GM12878 (cell line): Measurements from ENCODE around the gene MPHOSPH8. TPM values are rescaled to one million over a fixed set of nuclear protein-coding genes. Genes with fewer than 3 reads are reported as not detected.

ENCODE experiments used
- ATAC-seq: fragments of 200-7000 bp; cut with Tn5 transposase; 3 replicates; pipeline ENCODE4 v1.9.1; 2020; ENCODE audit warnings: mild to moderate bottlenecking, moderate library complexity
- BruUV-seq: library from RNA; stranded (reverse); fragments of 400-500 nt; replicated peaks from 2 replicates; lab custom pipeline; 2021; lab: Mats Ljungman, UMichigan
- CTCF ChIA-PET: fragments of 300-600 bp; sonication (Branson Sonifier 250); formaldehyde crosslinking; extraction: SDS; loops from one replicate; lab custom pipeline; 2021; ENCODE audit warnings: inconsistent platforms; lab: Yijun Ruan, JAX
- POLR2A ChIA-PET: fragments of 350-600 bp; formaldehyde crosslinking; extraction: SDS; loops from one replicate; lab custom pipeline; 2021; ENCODE audit warnings: inconsistent platforms; lab: Charles Lee
- RAD21 ChIA-PET: fragments of 300-600 bp; sonication (Branson Sonifier 250); formaldehyde crosslinking; loops from one replicate; lab custom pipeline; 2023; ENCODE audit warnings: antibody characterized with exemption; ENCODE audit not compliant: unreplicated experiment; lab: Charles Lee
- SMC1A ChIA-PET: fragments of 300-600 bp; sonication (Branson Sonifier 250); formaldehyde crosslinking; loops from one replicate; lab custom pipeline; 2023; ENCODE audit not compliant: unreplicated experiment, uncharacterized antibody; lab: Charles Lee
- DNase-seq: peaks from one replicate; pipeline ENCODE4 v3.0.0-alpha.2; 2011; ENCODE audit warnings: low read depth, low spot score
- FAIRE-seq: peaks from 3 replicates; lab custom pipeline; 2011; peaks lifted over from hg19 to GRCh38; lab: Jason Lieb, UNC
- H2AFZ ChIP-seq: 2 replicates; pipeline ENCODE4 v1.6.0; 2011; ENCODE audit warnings: low read depth, low read length, control low read depth; ENCODE audit not compliant: control insufficient read depth
- H3K27ac ChIP-seq: 2 replicates; pipeline ENCODE4 v1.5.1; 2011; ENCODE audit warnings: control low read depth; ENCODE audit not compliant: control insufficient read depth, insufficient read depth
- H3K27me3 ChIP-seq, 2 experiments: replicated peaks in 1 of 2; 2 replicates each; pipeline versions ENCODE4 v1.6.0 to v1.6.1; 2011; ENCODE audit warnings: low read length in 1 of 2; ENCODE audit not compliant: control insufficient read depth in 2 of 2, insufficient read depth in 2 of 2
- H3K36me3 ChIP-seq, 2 experiments: 2 replicates each; pipeline ENCODE4 v1.5.1; 2011; ENCODE audit warnings: low read length in 1 of 2; ENCODE audit not compliant: control insufficient read depth in 2 of 2, insufficient read depth in 2 of 2
- H3K4me1 ChIP-seq: 2 replicates; pipeline ENCODE4 v1.6.1; 2011; ENCODE audit warnings: mild to moderate bottlenecking, low read length, moderate library complexity, mixed read lengths; ENCODE audit not compliant: control insufficient read depth, insufficient read depth
- H3K4me2 ChIP-seq: 2 replicates; pipeline ENCODE4 v1.6.0; 2011; ENCODE audit warnings: control low read depth; ENCODE audit not compliant: control insufficient read depth, insufficient read depth
- H3K4me3 ChIP-seq: fragments of 200-600 bp; sonication (generic); 2 replicates; pipeline ENCODE4 v1.5.1; 2016
- H3K79me2 ChIP-seq: 2 replicates; pipeline ENCODE4 v1.6.0; 2011; ENCODE audit warnings: low read length; ENCODE audit not compliant: control insufficient read depth, insufficient read depth
- H3K9ac ChIP-seq: 2 replicates; pipeline ENCODE4 v1.8.0; 2011; ENCODE audit warnings: low read length, control low read depth, mixed read lengths; ENCODE audit not compliant: control insufficient read depth, insufficient read depth
- H3K9me3 ChIP-seq: replicated peaks from 3 replicates; pipeline ENCODE4 v1.5.1; 2011; ENCODE audit warnings: mild to moderate bottlenecking, low read length; ENCODE audit not compliant: control insufficient read depth, insufficient read depth
- H4K20me1 ChIP-seq: 2 replicates; pipeline ENCODE4 v1.6.0; 2011; ENCODE audit not compliant: control insufficient read depth, insufficient read depth
- BHLHE40 ChIP-seq, 2 experiments: fragments of 450-650 bp in 1 of 2; IDR thresholded peaks; 2 replicates each; pipeline ENCODE4 v1.6.1; 2011 to 2017; ENCODE audit warnings: low read depth in 2 of 2, borderline replicate concordance in 1 of 2, improper control_type of control experiment in 1 of 2, low read length in 1 of 2, mild to moderate bottlenecking in 1 of 2
- KDM1A ChIP-seq: fragments of 200-600 bp; sonication (generic); IDR thresholded peaks from 2 replicates; pipeline ENCODE4 v1.6.1; 2016; ENCODE audit warnings: borderline replicate concordance
- PAX5 ChIP-seq: IDR thresholded peaks from 2 replicates; pipeline ENCODE4 v1.6.1; 2011; ENCODE audit warnings: low read depth, low read length, borderline replicate concordance
- PBX3 ChIP-seq: IDR thresholded peaks from 2 replicates; pipeline ENCODE4 v1.6.1; 2011; ENCODE audit warnings: mild to moderate bottlenecking, low read depth, low read length, moderate library complexity; ENCODE audit not compliant: insufficient replicate concordance
- RFX5 ChIP-seq: IDR thresholded peaks from 2 replicates; pipeline ENCODE4 v1.6.1; 2011; ENCODE audit warnings: low read depth, low read length, improper control_type of control experiment
- SREBF1 ChIP-seq: IDR thresholded peaks from 2 replicates; pipeline ENCODE4 v1.6.1; 2012; ENCODE audit warnings: mild to moderate bottlenecking, low read length
- YY1 ChIP-seq: IDR thresholded peaks from 2 replicates; pipeline ENCODE4 v1.6.1; 2011; ENCODE audit warnings: low read depth, mild to moderate bottlenecking, low read length
- ZBTB11 ChIP-seq: fragments of 450-650 bp; formaldehyde crosslinking; IDR thresholded peaks from 2 replicates; pipeline ENCODE4 v1.5.0; 2022; ENCODE audit warnings: mild to moderate bottlenecking, missing genetic modification characterization
- WGBS: methylation state at CpG from one replicate; pipeline ENCODE4 v1.1.6; 2016; ENCODE audit warnings: low lambda C conversion rate; ENCODE audit not compliant: insufficient replicate concordance, insufficient coverage; ENCODE audit errors: missing lambda C conversion rate; 5-methylcytosine and 5-hydroxymethylcytosine counted together
- in situ Hi-C: fragments of 300-500 bp; cut with MboI; formaldehyde crosslinking; loops from 9 replicates; pipeline ENCODE4 v1.14.3; 2018; ENCODE audit warnings: mixed read lengths
- intact Hi-C: fragments of 100-400 bp; cut with micrococcal nuclease; formaldehyde crosslinking; loops from one replicate; pipeline ENCODE4 v1.14.2; 2022; ENCODE audit not compliant: unreplicated experiment
- polyA plus RNA-seq, 11 experiments: library from polyadenylated mRNA; depleted of rRNA in 4 of 11; unstranded in 6 of 11; stranded (reverse) in 5 of 11; fragments of >200 nt; fragmentation: Nextera tagmentation in 4 of 11; fragmentation: Illumina TruSeq in 1 of 11; extraction: Ambion mirVana in 4 of 11; extraction: Trizol in 1 of 11; gene quantifications; 1 replicate in 1 of 11; 2 replicates in 10 of 11; pipeline versions ENCODE4 v1.2.1 to v1.2.3, GENCODE V29; 2011 to 2016; ENCODE audit warnings: inconsistent platforms in 2 of 11, missing spikeins in 2 of 11, low read depth in 1 of 11
- total RNA-seq, 4 experiments: library from RNA; depleted of rRNA in 3 of 4; stranded (reverse); fragments of >200 nt in 3 of 4; fragmentation: Illumina TruSeq in 1 of 4; extraction: Trizol in 1 of 4; gene quantifications; 2 replicates each; pipeline versions ENCODE4 v1.2.1 to v1.2.3, GENCODE V29; 2013 to 2021

MPHOSPH8 gene
- total and polyA plus RNA-seq, 10 of the 15 experiments (the other 5 are each of a cell fraction or from before 2014, with no cell fraction given), result 15.9 to 34.9 (median 26.9) TPM

- in situ Hi-C loops (no loop called here), intact Hi-C loops (no loop called here)
- ChIA-PET RAD21 (no interaction called here), CTCF (no interaction called here), POLR2A (no interaction called here), SMC1A (no interaction called here)
- BruUV-seq, result no TSS peak
- DNase-seq (no peak), FAIRE-seq (no peak), ATAC-seq (no peak)
- Histone ChIP-seq H3K36me3 (peaks cover 7 to 32% of the 10 kb centered on the region in 2 experiments), H3K27ac (no peak overlapping the region), H3K4me1 (0 out of 2 replicates have a peak, but pooled peaks cover 5% of the 10 kb centered on the region), H2AFZ (no peak overlapping the region), H3K9me3 (no peaks in the 10 kb centered on the region), H3K27me3 (no peaks in the 10 kb centered on the region), H3K4me2 (no peak overlapping the region), H4K20me1 (no peaks in the 10 kb centered on the region; the same call in 1 of the 2 replicates), H3K9ac (no peak overlapping the region), H3K4me3 (no peak overlapping the region), H3K79me2 (no peaks in the 10 kb centered on the region)
- TF ChIP-seq YY1, result no peak
- no peak for TF ChIP-seq RFX5
- no peak for TF ChIP-seq BHLHE40 (IDR thresholded peaks at IDR 0.05; ENCODE audit: borderline replicate concordance in 1 of 2, low read depth in 2 of 2, low read length in 1 of 2)
- TF ChIP-seq PAX5, result no peak
- no peak for TF ChIP-seq KDM1A
- no peak for TF ChIP-seq SREBF1
Observed at GRCh38 chr13:19658831-19659230, 25.4 kb downstream of the MPHOSPH8 start.

GRCh38 chr13:19661126-19661525, 27.7 kb downstream of the MPHOSPH8 start:
- ChIA-PET RAD21 (no interaction called here), SMC1A (no interaction called here)
- Histone ChIP-seq H3K79me2 (no peaks in the 10 kb centered on the region), H2AFZ (no peak overlapping the region), H3K4me1 (0 out of 2 replicates have a peak, but pooled peaks cover 5% of the 10 kb centered on the region), H3K4me2 (no peak overlapping the region), H3K4me3 (no peak overlapping the region)
- no peak for DNase-seq
- TF ChIP-seq ZBTB11 (CRISPR knock-in tag) (no peak), PBX3 (no peak)
- TF ChIP-seq, all 136 proteins: peak for 0
- in situ Hi-C loops (no loop called here), intact Hi-C loops (no loop called here)
- H3K9me3 ChIP-seq, result no peaks in the 10 kb centered on the region
- H3K27me3 ChIP-seq, result no peaks in the 10 kb centered on the region
- no peak overlapping the region for H3K27ac ChIP-seq
- no peak overlapping the region for H3K9ac ChIP-seq
- FAIRE-seq (no peak), ATAC-seq (no peak)
- ChIA-PET POLR2A (no interaction called here), CTCF (interaction anchor here (1.5 kb wide), 1 partner anchor 16 kb away, joined by 3 read pairs; no protein-coding TSS in a partner anchor)
- no peaks in the 10 kb centered on the region; the same call in 1 of the 2 replicates for H4K20me1 ChIP-seq
- BruUV-seq, result no TSS peak
- H3K36me3 ChIP-seq, result peaks cover 10 to 36% of the 10 kb centered on the region in 2 experiments
- 50% methylated on average over 2 of the region's 2 CpGs for WGBS
